ENCODE data around the gene HSPA1A.

The HSPA1A gene

DNA sequence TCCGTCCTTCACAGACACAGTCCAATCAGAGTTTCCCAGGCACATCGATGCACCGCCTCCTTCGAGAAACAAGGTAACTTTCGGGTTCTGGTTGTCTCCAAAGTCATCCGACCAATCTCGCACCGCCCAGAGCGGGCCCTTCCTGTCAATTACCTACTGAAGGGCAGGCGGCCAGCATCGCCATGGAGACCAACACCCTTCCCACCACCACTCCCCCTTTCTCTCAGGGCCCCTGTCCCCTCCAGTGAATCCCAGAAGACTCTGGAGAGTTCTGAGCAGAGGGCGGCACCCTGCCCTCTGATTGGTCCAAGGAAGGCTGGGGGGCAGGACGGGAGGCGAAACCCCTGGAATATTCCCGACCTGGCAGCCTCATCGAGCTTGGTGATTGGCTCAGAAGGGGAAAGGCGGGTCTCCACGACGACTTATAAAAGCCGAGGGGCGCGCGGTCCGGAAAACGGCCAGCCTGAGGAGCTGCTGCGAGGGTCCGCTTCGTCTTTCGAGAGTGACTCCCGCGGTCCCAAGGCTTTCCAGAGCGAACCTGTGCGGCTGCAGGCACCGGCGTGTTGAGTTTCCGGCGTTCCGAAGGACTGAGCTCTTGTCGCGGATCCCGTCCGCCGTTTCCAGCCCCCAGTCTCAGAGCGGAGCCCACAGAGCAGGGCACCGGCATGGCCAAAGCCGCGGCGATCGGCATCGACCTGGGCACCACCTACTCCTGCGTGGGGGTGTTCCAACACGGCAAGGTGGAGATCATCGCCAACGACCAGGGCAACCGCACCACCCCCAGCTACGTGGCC lies 12.1 kb downstream of the HSPA1A start, which contains the start of gene HSPA1B:
HSPA1B (plus strand) TSS at position 453 of the 794 bp plus-strand sequence; CDS start at position 666, 213 bp downstream.
- TF ChIP-seq, protein P1, sequence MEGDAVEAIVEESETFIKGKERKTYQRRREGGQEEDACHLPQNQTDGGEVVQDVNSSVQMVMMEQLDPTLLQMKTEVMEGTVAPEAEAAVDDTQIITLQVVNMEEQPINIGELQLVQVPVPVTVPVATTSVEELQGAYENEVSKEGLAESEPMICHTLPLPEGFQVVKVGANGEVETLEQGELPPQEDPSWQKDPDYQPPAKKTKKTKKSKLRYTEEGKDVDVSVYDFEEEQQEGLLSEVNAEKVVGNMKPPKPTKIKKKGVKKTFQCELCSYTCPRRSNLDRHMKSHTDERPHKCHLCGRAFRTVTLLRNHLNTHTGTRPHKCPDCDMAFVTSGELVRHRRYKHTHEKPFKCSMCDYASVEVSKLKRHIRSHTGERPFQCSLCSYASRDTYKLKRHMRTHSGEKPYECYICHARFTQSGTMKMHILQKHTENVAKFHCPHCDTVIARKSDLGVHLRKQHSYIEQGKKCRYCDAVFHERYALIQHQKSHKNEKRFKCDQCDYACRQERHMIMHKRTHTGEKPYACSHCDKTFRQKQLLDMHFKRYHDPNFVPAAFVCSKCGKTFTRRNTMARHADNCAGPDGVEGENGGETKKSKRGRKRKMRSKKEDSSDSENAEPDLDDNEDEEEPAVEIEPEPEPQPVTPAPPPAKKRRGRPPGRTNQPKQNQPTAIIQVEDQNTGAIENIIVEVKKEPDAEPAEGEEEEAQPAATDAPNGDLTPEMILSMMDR (IDR thresholded peaks at IDR 0.05; ENCODE audit: low read depth, low read length) = no peak
- peak; percentile 99 for DNase-seq (ENCODE audit: extremely low read depth, low read depth)

DNA sequence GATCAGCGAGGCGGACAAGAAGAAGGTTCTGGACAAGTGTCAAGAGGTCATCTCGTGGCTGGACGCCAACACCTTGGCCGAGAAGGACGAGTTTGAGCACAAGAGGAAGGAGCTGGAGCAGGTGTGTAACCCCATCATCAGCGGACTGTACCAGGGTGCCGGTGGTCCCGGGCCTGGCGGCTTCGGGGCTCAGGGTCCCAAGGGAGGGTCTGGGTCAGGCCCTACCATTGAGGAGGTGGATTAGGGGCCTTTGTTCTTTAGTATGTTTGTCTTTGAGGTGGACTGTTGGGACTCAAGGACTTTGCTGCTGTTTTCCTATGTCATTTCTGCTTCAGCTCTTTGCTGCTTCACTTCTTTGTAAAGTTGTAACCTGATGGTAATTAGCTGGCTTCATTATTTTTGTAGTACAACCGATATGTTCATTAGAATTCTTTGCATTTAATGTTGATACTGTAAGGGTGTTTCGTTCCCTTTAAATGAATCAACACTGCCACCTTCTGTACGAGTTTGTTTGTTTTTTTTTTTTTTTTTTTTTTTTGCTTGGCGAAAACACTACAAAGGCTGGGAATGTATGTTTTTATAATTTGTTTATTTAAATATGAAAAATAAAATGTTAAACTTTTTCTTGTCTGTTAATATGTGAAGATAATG lies 14.4 kb downstream of the HSPA1A start:
- DNase-seq (ENCODE audit: extremely low read depth, low read depth) = no peak
- TF ChIP-seq, protein P1 (IDR thresholded peaks at IDR 0.05; ENCODE audit: low read depth, low read length) = peak; percentile 29

GRCh38 chr6:31830886-31831335 lies 15.6 kb downstream of the HSPA1A start:
- TF ChIP-seq, protein P1 (IDR thresholded peaks at IDR 0.05; ENCODE audit: low read depth, low read length) = no peak
- no peak for DNase-seq (ENCODE audit: extremely low read depth, low read depth)

GRCh38 chr6:31831350-31832215 lies 16.2 kb downstream of the HSPA1A start:
- no peak for DNase-seq (ENCODE audit: extremely low read depth, low read depth)
- TF ChIP-seq, protein P1 (IDR thresholded peaks at IDR 0.05; ENCODE audit: low read depth, low read length) = no peak

- TF ChIP-seq, protein P1 (IDR thresholded peaks at IDR 0.05; ENCODE audit: low read depth, low read length) = no peak
- DNase-seq (ENCODE audit: extremely low read depth, low read depth) = peak; percentile 60
Observed at GRCh38 chr6:31834367-31835250, 19.3 kb downstream of the HSPA1A start.

- DNase-seq (ENCODE audit: extremely low read depth, low read depth) = no peak
- TF ChIP-seq, protein P1 (IDR thresholded peaks at IDR 0.05; ENCODE audit: low read depth, low read length) = no peak
Observed at GRCh38 chr6:31836047-31836473, 20.7 kb downstream of the HSPA1A start.

Data from AG09319 (cell line).